Natural killer cell treated with Interleukin-12 subunit alpha and Interleukin-12 subunit beta and Interleukin-15 and Interleukin-18, amount 100 ng/mL, for 72 hours (primary cell): Measurements from ENCODE around the gene STK17B. TPM values are rescaled to one million over a fixed set of nuclear protein-coding genes. Genes with fewer than 3 reads are reported as not detected.
A peak's percentile ranks its signal among the peaks of the same experiment; 100 is the strongest.

Source experiments
- ATAC-seq, 2 donors: fragments of 150-1000 bp; cut with Tn5 transposase in 1 of 2; sonication (Bioruptor Pico), chemical (Tn5 transposase) in 1 of 2; 2 replicates each; pipeline ENCODE4 v1.10.0; 2021
- DNase-seq: peaks from one replicate; pipeline ENCODE4 v3.0.0; 2022; ENCODE audit warnings: low spot score
- H3K27ac Mint-ChIP-seq, 2 donors: 1 replicate in 1 of 2; 2 replicates in 1 of 2; pipeline ENCODE4 v1.8.0; 2022; ENCODE audit warnings: mixed read lengths in 2 of 2, mild to moderate bottlenecking in 1 of 2, moderate library complexity in 1 of 2
- H3K27me3 Mint-ChIP-seq, 2 donors: 1 replicate in 1 of 2; 2 replicates in 1 of 2; pipeline ENCODE4 v1.8.0; 2022; ENCODE audit warnings: mixed read lengths in 2 of 2
- H3K36me3 Mint-ChIP-seq: one replicate; pipeline ENCODE4 v1.8.0; 2022; ENCODE audit warnings: mixed read lengths
- H3K4me1 Mint-ChIP-seq, 2 donors: 1 replicate in 1 of 2; 2 replicates in 1 of 2; pipeline ENCODE4 v1.8.0; 2022; ENCODE audit warnings: low read depth in 2 of 2, mixed read lengths in 2 of 2, mild to moderate bottlenecking in 1 of 2
- H3K4me3 Mint-ChIP-seq: one replicate; pipeline ENCODE4 v1.8.0; 2022; ENCODE audit warnings: mixed read lengths
- H3K9me3 Mint-ChIP-seq: 2 replicates; pipeline ENCODE4 v1.8.0; 2022; ENCODE audit warnings: mixed read lengths
- total RNA-seq, 2 donors: library from RNA; stranded (reverse); gene quantifications; one replicate each; pipeline ENCODE4 v1.2.3, GENCODE V29; 2022

Gene STK17B
- total RNA-seq, 2 donors from 2014 or later = 162 to 182 TPM

DNA sequence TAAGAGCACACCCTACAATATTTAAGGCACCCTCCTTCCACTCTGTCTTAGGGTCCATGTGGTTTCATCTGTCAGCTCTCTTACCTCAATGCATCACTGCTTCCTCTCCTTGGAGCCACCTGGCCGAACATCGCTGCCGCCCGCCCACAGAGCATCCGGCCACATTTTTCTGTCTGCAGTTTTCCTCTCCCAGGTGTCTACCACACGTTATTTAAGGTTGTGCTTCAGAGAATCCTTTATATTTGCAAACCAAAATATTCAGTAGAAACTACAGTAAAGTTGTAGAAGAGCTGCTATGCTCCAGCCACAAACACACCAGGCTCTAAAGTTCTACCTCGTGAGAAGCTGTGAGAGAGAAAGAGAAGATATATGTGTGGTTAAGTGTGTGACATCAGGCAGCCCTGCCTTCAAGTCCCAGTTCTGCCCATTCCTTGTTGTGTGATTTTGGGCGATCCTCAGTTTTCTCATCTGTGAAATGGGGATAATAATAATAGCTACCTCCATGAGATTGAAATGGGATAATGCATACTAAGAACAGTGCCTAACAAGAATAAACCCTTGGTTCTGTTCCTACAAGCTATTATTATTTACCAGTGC, 4.9 kb upstream of the STK17B start:
- H3K27me3 Mint-ChIP-seq = no peaks in the 10 kb centered on the region
- H3K9me3 Mint-ChIP-seq = no peaks in the 10 kb centered on the region
- peaks cover 56% of the 10 kb centered on the region in 2 donors for H3K4me1 Mint-ChIP-seq
- H3K36me3 Mint-ChIP-seq = no peaks in the 10 kb centered on the region
- DNase-seq (peak; percentile 76), ATAC-seq (peak in 1 of 2 donors; percentile 60)
- peak overlapping the region; percentile 75 for H3K4me3 Mint-ChIP-seq
- H3K27ac Mint-ChIP-seq = peak overlapping the region; percentile 75 to 92

DNA sequence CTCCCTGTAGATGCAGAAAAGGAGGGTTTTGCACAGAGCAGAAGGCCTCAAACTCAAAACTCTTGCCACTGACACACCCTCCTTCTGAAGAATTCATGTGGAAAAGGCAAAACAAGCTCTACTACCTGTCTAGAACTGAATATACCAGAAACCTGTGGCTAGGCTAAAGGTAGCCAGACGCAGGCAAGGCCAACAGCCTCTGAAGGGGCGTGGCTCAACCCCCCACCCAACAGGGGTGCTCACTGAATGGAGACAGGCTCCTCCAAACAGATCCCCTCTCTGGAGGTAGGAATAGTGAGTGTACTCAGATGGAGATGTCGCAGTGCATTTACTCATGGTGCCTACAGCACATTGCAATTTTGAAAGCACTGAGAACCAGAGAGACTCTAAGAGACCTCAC, 3.0 kb upstream of the STK17B start:
- no peaks in the 10 kb centered on the region for H3K27me3 Mint-ChIP-seq
- H3K27ac Mint-ChIP-seq = peak overlapping the region; percentile 62 to 81
- peaks cover 47 to 48% of the 10 kb centered on the region in 2 donors for H3K4me1 Mint-ChIP-seq
- ATAC-seq = no peak
- DNase-seq = no peak
- H3K36me3 Mint-ChIP-seq = peaks cover 13% of the 10 kb centered on the region
- H3K9me3 Mint-ChIP-seq = no peaks in the 10 kb centered on the region
- H3K4me3 Mint-ChIP-seq = no peak overlapping the region

DNA sequence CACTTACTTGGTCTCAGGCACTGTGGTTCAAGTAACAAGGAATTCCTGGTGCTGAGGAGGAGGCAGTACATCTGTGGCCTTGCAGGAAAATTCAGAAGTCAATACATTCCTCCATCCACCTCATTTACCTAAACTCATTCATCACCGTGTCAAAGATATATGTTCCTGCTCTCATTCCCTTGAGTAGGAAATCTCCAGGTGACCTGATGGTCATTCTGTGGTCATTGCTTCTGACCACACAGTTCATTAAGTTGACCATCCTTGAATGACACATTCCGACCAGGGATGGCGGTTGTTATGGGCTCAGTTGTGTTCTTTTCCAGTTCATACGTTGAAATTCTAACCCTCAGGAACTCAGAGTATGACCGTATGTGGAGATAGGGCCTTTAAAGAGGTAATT, 2.1 kb upstream of the STK17B start:
- peaks cover 16% of the 10 kb centered on the region for H3K36me3 Mint-ChIP-seq
- H3K27me3 Mint-ChIP-seq = no peaks in the 10 kb centered on the region
- peak overlapping the region; percentile 91 for H3K4me3 Mint-ChIP-seq
- no peak for ATAC-seq
- H3K27ac Mint-ChIP-seq = peak overlapping the region; percentile 62 to 81
- DNase-seq = no peak
- no peaks in the 10 kb centered on the region for H3K9me3 Mint-ChIP-seq
- H3K4me1 Mint-ChIP-seq = peaks cover 40% of the 10 kb centered on the region in 2 donors

DNA sequence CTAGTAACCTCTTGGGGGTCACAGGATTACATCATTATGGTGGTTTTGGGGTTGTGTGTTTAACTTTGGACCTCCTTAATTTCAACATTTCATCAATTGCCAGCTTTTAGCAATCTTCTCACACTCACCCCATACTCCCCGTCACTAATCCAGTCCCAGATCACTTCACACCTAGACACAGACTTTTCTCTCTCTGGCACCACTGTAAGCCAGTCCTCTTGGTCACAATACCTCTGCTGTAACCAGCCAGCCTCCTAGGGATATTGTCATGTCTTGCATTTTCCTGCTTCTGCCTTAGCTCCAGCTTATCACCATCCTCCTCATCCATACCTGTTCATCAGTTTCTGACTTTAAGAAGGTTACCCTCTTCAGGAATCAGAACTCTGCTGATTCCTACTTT, 1.6 kb upstream of the STK17B start:
- Mint-ChIP-seq H3K4me3 (peak overlapping the region; percentile 91), H3K36me3 (peaks cover 18% of the 10 kb centered on the region), H3K4me1 (peaks cover 40% of the 10 kb centered on the region in 2 donors), H3K9me3 (no peaks in the 10 kb centered on the region), H3K27ac (peak overlapping the region; percentile 62 to 81), H3K27me3 (no peaks in the 10 kb centered on the region)
- ATAC-seq = no peak
- DNase-seq = no peak

DNA sequence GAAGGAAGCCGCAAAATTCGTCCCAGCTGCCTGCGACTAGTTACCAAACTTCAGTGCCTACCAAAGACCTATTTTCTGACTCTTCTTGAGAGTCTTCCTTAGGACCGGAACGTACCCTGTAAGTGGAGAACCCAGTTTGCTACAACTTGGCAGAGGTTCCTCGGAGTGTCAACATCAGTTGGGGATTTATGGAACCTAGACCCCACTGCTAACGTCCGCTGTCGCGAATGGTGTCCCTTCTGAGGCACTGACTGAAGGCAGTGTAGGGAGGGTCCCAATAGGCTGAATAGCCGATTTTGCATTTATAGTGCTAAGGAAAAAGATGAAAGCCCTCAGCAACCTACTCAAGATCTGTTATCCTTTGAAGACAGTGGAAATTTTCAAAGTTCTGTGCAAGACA, 568 bp upstream of the STK17B start:
- peaks cover 26% of the 10 kb centered on the region for H3K36me3 Mint-ChIP-seq
- H3K9me3 Mint-ChIP-seq = no peaks in the 10 kb centered on the region
- H3K4me3 Mint-ChIP-seq = peak overlapping the region; percentile 91
- no peak for DNase-seq
- no peaks in the 10 kb centered on the region for H3K27me3 Mint-ChIP-seq
- no peak for ATAC-seq
- peak overlapping the region; percentile 81 to 86 for H3K27ac Mint-ChIP-seq
- peaks cover 36 to 41% of the 10 kb centered on the region in 2 donors for H3K4me1 Mint-ChIP-seq

DNA sequence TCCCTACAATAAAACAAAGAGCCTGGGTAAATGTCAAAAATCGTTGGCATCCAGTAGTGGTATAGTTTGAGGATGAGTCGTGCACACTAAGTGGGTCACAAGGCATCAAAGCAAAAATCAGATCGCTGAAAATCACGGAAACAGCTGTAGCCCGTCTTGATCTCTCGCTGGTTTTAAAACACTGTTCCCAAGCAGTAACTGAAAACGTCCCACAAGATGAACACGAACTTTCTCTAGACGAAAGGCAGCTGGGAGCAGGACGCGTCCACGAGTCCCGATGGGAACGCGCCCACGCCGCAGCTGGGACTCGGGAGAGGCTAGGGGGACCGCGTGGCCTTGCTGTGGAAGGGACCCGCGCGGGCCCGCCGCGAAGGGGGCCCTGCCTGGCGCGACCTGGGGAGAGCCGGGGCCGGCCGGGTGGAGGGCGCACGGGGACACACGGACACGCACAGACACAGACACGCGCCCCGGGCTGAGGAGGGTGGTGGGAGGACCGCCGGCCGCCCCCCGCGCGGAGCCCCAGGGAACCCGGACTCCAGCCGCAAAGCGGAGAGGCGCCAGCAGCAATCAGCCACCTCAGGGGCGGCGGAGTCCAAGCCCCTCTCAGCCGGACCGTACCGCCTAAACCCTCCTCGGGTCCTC, 651 bp downstream of the STK17B start:
- DNase-seq = peak; percentile 70
- Mint-ChIP-seq H3K4me3 (peak overlapping the region; percentile 91), H3K9me3 (no peaks in the 10 kb centered on the region), H3K27ac (peak overlapping the region; percentile 81 to 86), H3K27me3 (no peaks in the 10 kb centered on the region), H3K36me3 (peaks cover 36% of the 10 kb centered on the region), H3K4me1 (peaks cover 34 to 42% of the 10 kb centered on the region in 2 donors)
- peak; percentile 22 to 23 for ATAC-seq

DNA sequence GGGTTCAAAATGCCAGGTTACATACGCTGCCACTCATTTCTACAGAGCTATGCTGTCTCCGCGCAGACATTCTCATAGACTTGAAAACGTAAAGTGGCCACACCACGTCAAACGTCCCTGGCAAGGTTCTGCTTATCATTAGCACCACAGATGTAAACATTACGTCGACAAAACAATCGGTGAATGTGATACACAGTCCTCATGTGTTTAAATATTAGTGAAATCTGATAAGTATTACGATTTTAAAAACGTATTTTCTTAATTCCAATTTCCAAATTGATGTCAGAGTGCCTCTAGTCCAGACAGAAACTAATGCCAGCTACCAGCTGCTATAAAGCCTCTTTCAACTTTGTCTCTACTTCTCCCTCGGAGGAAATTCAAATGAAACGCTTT, 1.2 kb downstream of the STK17B start:
- Mint-ChIP-seq H3K36me3 (peaks cover 41% of the 10 kb centered on the region), H3K27ac (peak overlapping the region; percentile 53 to 86), H3K27me3 (no peaks in the 10 kb centered on the region), H3K9me3 (no peaks in the 10 kb centered on the region), H3K4me1 (peaks cover 39 to 47% of the 10 kb centered on the region in 2 donors), H3K4me3 (peak overlapping the region; percentile 91)
- ATAC-seq (peak in 1 of 2 donors; percentile 19), DNase-seq (peak; percentile 64)

DNA sequence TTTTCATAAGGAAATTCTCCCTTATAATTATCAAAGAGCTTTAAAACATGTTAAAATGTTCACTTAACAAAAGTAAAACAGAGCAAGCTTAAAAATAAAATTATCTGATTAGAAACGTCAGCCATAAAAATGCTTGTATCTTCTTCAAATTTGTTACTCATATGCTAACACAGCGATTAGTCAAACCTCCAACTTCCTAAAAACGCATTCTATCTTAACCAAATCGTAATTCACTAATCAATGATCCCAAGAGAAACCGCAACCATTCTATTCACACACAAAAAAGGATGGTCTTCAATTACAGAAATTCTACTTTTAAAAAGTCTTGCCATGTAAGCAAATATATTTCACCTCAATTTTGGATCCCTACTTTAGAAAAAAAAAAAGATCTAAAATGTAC, 1.9 kb downstream of the STK17B start:
- Mint-ChIP-seq H3K4me1 (peaks cover 46 to 53% of the 10 kb centered on the region in 2 donors), H3K36me3 (peaks cover 48% of the 10 kb centered on the region), H3K4me3 (peak overlapping the region; percentile 91), H3K27ac (peak overlapping the region; percentile 53 to 86), H3K27me3 (no peaks in the 10 kb centered on the region), H3K9me3 (no peaks in the 10 kb centered on the region)
- ATAC-seq (no peak), DNase-seq (no peak)

DNA sequence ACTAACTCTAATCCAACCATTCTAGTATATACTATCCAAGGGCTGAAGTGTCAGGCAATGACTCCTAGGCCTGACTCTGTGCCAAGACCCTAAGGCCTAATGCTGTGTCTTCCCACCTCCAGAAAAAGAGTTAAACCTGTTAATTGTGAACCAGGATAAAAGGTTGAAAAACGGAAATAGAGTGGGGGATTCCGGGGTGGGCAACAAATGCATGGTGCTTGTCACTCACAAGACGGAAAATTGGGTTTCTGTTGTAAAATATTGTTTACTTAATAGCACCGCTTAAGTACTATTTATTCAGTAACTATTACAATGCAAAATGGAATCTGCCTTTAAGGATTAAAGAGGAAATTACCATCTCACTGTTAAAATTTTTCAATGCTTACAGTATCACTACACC, 3.2 kb downstream of the STK17B start:
- Mint-ChIP-seq H3K27me3 (no peaks in the 10 kb centered on the region), H3K36me3 (peaks cover 53% of the 10 kb centered on the region), H3K4me3 (peak overlapping the region; percentile 91), H3K4me1 (peaks cover 39 to 50% of the 10 kb centered on the region in 2 donors), H3K9me3 (no peaks in the 10 kb centered on the region), H3K27ac (peak overlapping the region; percentile 53 to 86)
- ATAC-seq (no peak), DNase-seq (no peak)

DNA sequence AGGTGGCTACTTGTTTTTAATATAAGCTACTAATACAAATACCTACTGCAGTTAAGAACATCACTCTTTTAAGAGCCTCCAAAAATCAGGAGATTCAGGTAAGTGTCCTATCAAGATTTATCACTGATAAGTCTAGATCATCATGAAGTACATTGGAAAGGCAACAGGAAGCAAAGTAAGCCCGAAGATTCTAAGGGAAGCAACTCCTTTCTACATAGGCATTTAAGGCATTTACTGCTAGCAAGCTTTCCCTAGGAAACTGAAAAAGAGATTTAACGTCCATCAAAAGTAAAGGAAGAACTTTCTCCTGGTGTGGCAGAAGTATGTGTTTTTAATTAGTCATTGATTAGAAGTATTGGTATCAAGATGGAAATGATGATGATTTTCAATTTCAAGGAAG, 3.7 kb downstream of the STK17B start:
- H3K36me3 Mint-ChIP-seq = peaks cover 59% of the 10 kb centered on the region
- H3K27me3 Mint-ChIP-seq = no peaks in the 10 kb centered on the region
- ATAC-seq (no peak), DNase-seq (no peak)
- H3K9me3 Mint-ChIP-seq = no peaks in the 10 kb centered on the region
- H3K4me1 Mint-ChIP-seq = peaks cover 39 to 50% of the 10 kb centered on the region in 2 donors
- H3K4me3 Mint-ChIP-seq = peak overlapping the region; percentile 91
- H3K27ac Mint-ChIP-seq = peak overlapping the region; percentile 53 to 86

DNA sequence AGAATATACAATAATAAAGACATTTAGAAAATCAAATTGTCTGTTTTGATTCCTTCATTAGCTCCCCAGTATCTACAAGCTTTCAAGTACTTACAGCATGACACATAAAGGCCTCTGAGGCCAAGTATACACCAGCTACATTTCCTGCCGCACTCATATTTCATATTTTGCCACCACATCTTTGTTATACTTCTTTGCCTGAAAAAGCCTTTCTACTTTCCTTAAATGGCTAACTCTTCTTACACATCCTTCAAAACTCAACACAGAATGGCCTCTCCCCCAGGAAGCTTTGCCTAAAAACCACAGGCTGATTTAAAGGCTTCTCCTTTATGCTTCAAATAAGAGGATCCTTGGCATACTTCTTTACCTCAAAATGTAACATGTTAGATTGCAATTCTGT, 4.5 kb downstream of the STK17B start:
- ATAC-seq = no peak
- peak overlapping the region; percentile 53 to 86 for H3K27ac Mint-ChIP-seq
- no peak for DNase-seq
- H3K4me1 Mint-ChIP-seq = peaks cover 40 to 55% of the 10 kb centered on the region in 2 donors
- H3K9me3 Mint-ChIP-seq = no peaks in the 10 kb centered on the region
- H3K27me3 Mint-ChIP-seq = no peaks in the 10 kb centered on the region
- H3K4me3 Mint-ChIP-seq = peak overlapping the region; percentile 91
- peaks cover 65% of the 10 kb centered on the region for H3K36me3 Mint-ChIP-seq

DNA sequence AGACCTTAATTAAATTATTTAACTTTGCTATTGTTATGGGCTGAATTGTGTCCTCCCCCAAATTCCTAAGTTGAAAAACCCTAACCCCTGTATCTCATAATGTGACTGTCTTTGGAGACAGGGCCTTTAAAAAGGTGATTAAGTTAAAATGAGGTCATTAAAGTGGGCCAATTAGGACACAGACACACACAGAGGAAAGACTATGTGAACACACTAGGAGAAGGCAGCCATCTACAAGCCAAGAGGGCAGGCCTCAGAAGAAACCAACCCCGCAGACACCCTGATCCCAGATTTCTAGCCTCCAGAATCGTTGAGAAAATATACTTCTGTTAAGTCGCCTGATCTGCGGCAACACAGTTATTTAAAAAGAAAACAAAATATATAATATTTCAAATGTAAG, 6.4 kb downstream of the STK17B start:
- H3K4me3 Mint-ChIP-seq = peak overlapping the region; percentile 87
- DNase-seq (no peak), ATAC-seq (no peak)
- no peaks in the 10 kb centered on the region for H3K9me3 Mint-ChIP-seq
- peaks cover 40 to 66% of the 10 kb centered on the region in 2 donors for H3K4me1 Mint-ChIP-seq
- H3K27ac Mint-ChIP-seq = peak overlapping the region; percentile 53 to 86
- H3K27me3 Mint-ChIP-seq = no peaks in the 10 kb centered on the region
- H3K36me3 Mint-ChIP-seq = peaks cover 58% of the 10 kb centered on the region

DNA sequence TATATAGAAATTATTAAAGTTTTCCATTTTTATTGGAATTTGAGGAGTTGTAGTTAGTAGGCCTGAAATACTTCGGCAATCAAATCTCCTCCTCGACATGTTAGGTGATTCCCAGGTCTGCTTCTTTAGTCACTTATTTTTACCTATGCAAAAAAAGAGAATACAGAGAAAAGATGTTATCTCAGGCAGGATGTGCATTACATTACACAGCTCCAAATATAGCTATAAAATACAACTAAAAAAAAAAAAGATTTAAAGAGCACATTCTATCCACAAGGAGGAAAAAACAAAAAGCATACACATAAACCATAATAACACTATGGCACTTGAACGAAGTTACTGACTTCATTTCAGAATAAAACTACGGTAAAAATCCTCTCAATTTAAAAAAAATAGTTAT, 8.1 kb downstream of the STK17B start:
- DNase-seq = no peak
- no peaks in the 10 kb centered on the region for H3K9me3 Mint-ChIP-seq
- H3K27me3 Mint-ChIP-seq = no peaks in the 10 kb centered on the region
- no peak for ATAC-seq
- peak overlapping the region; percentile 87 for H3K4me3 Mint-ChIP-seq
- H3K4me1 Mint-ChIP-seq = peaks cover 49 to 76% of the 10 kb centered on the region in 2 donors
- peak overlapping the region; percentile 53 to 86 for H3K27ac Mint-ChIP-seq
- peaks cover 50% of the 10 kb centered on the region for H3K36me3 Mint-ChIP-seq

DNA sequence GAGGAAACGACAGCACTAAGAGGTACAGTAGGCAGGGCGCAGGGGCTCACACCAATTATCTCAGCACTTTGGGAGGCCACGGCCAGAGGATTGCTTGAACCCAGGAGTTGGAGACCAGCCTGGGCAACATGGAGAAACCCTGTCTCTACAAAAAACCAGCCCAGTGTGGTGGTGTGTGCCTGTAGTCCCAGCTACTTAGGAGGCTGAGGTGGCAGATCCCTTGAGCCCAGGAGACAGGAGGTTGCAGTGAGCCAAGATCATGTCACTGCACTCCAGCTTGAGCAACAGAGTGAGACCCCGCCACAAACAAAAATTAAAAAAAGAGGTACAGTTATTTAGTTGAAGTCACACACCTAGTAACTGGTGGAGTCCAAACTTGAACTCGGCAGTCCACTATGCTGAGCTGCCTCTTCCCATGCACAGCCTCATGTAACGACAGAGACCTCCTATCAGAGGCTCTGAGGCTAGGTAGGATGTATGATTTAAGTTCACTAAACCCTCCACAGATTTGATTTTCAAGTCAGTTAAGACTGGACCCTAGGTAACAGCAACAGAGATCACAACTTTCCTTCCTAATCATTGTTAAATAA, 8.7 kb downstream of the STK17B start:
- DNase-seq (no peak), ATAC-seq (peak; percentile 40 to 51)
- H3K9me3 Mint-ChIP-seq = no peaks in the 10 kb centered on the region
- peaks cover 45% of the 10 kb centered on the region for H3K36me3 Mint-ChIP-seq
- H3K27ac Mint-ChIP-seq = peak overlapping the region; percentile 53 to 86
- no peaks in the 10 kb centered on the region for H3K27me3 Mint-ChIP-seq
- peaks cover 53 to 80% of the 10 kb centered on the region in 2 donors for H3K4me1 Mint-ChIP-seq
- H3K4me3 Mint-ChIP-seq = peak overlapping the region; percentile 87
